DOHH2 (cell line): ENCODE measurements around the gene LILRB5.

ENCODE experiments used
- EZH2phosphoT487 ChIP-seq: fragments of 200-600 bp; sonication (generic); IDR thresholded peaks from 2 replicates; pipeline ENCODE4 v1.6.1; 2017; ENCODE audit warnings: borderline replicate concordance, mild to moderate bottlenecking, antibody characterized with exemption, low read length, moderate library complexity, mixed read lengths
- TF ChIP-seq, protein P1 (sequence below): fragments of 200-600 bp; sonication (generic); IDR thresholded peaks from one replicate; pipeline ENCODE4 v1.5.1; 2014; ENCODE audit warnings: antibody characterized with exemption, mild to moderate bottlenecking, low read depth, low read length; ENCODE audit not compliant: poor library complexity, severe bottlenecking

DNA sequence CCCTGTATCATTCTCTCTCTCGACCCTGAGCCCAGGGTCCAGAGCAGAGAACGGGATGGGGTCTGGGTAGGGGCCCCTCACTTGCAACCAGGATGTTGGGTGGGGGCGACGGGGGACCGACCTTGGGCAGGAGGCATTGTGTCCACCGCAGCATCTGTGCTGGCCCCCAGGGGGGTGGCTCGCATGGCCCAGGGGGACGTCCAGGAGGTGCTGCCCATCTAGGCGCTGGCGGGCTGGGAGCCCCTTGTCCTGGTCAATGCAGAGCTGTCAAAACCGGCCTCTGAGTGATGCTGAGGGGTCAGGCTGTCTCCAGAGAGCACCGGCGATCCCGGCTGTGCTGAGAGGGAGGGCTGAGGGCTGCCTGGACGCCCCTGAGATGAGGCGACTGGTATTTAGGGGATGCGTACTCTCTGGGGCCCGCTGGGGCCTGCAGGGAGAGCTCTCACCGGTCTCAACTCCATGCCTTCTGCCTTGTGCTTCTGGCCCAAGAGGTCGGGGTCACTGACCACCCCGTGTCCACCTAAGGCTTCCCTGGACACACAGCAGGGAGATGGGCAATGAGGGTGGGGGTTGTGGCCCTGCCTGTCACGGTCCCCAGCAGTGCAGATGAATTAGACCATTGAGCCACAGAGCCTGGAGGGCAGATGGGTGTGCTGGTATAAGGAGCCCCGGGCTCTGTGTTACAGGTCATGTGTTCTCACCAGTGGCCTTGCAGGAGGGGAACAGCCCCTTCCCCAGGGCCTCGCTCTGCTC, 47.8 kb downstream of the LILRB5 start:
- TF ChIP-seq EZH2phosphoT487 = no peak
- TF ChIP-seq, protein P1, sequence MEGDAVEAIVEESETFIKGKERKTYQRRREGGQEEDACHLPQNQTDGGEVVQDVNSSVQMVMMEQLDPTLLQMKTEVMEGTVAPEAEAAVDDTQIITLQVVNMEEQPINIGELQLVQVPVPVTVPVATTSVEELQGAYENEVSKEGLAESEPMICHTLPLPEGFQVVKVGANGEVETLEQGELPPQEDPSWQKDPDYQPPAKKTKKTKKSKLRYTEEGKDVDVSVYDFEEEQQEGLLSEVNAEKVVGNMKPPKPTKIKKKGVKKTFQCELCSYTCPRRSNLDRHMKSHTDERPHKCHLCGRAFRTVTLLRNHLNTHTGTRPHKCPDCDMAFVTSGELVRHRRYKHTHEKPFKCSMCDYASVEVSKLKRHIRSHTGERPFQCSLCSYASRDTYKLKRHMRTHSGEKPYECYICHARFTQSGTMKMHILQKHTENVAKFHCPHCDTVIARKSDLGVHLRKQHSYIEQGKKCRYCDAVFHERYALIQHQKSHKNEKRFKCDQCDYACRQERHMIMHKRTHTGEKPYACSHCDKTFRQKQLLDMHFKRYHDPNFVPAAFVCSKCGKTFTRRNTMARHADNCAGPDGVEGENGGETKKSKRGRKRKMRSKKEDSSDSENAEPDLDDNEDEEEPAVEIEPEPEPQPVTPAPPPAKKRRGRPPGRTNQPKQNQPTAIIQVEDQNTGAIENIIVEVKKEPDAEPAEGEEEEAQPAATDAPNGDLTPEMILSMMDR = no peak
